ENCODE measurements around the gene ROR2. TPM values are rescaled to one million over a fixed set of nuclear protein-coding genes. Genes with fewer than 3 reads are reported as not detected.
A peak's percentile ranks its signal among the peaks of the same experiment; 100 is the strongest.

The ROR2 gene
- total RNA-seq, 1 donor from 2014 or later = 18.6 TPM

DNA sequence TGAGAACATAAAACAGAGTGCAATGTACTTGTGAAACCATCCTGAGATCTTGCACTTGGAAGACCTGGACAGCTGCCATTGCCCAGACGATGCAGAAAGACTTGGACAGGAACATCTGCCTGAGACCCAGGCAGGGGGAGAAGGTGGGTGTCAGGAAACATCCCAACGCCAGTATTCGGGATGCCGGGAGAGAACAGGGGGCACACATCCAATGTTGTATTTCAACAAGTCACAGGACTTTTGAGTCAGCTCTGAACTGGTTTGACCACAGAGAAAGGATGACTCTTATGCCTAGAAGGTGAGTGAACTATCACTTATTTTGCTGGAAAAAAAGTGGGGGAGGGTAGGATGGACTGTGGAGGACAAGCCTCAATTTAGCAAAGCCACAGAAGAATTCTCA lies 124.6 kb downstream of the ROR2 start:
- no peak overlapping the region for H3K4me3 Mint-ChIP-seq (ENCODE audit: unreplicated experiment)
- no peak for DNase-seq (ENCODE audit: low spot score)
- no peaks in the 10 kb centered on the region for H3K9me3 Mint-ChIP-seq (ENCODE audit: low read depth)
- no peaks in the 10 kb centered on the region for H3K27me3 Mint-ChIP-seq (ENCODE audit: low read depth)
- H3K4me1 Mint-ChIP-seq (ENCODE audit: low read depth) = peaks cover 23% of the 10 kb centered on the region
- H3K36me3 Mint-ChIP-seq (ENCODE audit: low read depth) = no peaks in the 10 kb centered on the region
- H3K27ac Mint-ChIP-seq (ENCODE audit: unreplicated experiment) = peak overlapping the region; percentile 45
- TF ChIP-seq, protein P1, sequence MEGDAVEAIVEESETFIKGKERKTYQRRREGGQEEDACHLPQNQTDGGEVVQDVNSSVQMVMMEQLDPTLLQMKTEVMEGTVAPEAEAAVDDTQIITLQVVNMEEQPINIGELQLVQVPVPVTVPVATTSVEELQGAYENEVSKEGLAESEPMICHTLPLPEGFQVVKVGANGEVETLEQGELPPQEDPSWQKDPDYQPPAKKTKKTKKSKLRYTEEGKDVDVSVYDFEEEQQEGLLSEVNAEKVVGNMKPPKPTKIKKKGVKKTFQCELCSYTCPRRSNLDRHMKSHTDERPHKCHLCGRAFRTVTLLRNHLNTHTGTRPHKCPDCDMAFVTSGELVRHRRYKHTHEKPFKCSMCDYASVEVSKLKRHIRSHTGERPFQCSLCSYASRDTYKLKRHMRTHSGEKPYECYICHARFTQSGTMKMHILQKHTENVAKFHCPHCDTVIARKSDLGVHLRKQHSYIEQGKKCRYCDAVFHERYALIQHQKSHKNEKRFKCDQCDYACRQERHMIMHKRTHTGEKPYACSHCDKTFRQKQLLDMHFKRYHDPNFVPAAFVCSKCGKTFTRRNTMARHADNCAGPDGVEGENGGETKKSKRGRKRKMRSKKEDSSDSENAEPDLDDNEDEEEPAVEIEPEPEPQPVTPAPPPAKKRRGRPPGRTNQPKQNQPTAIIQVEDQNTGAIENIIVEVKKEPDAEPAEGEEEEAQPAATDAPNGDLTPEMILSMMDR (IDR thresholded peaks at IDR 0.05) = no peak

DNA sequence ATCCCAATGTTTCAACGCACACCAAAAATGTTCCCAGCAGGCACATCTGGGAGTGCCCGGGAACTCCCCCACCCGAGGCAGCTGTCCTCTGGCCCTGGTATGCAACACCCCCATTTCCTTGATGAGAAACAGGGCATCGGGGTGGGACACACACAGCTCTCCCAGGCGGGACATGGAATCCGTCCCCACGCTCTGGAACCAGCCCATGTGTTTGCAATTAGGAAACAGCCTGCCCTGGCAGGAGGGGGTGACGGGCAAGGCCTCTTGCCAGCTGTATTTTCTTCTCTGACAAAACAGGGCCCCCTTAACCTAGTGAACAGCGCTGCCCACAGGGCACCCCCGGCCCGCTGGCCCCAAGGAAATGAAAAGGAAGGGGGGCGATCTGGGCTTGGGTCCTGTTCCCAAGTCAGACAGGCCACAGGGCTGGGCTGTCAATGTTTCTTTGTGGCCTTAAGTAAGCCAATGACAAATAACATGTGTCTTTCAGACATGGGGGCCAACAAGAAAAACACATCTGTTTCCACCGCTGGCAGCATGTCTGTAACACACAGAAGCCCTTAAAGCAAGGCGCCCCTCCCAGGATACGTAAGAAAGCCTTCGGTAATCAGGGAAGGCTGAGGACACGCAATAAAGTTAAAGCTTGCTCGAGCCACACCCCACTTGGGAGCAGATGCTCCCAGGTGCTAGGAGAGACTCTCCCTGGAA lies 125.3 kb downstream of the ROR2 start:
- H3K36me3 Mint-ChIP-seq (ENCODE audit: low read depth) = no peaks in the 10 kb centered on the region
- peak overlapping the region; percentile 2 for H3K4me3 Mint-ChIP-seq (ENCODE audit: unreplicated experiment)
- peaks cover 23% of the 10 kb centered on the region for H3K4me1 Mint-ChIP-seq (ENCODE audit: low read depth)
- TF ChIP-seq, protein P1 (IDR thresholded peaks at IDR 0.05) = peak; percentile 17
- H3K27ac Mint-ChIP-seq (ENCODE audit: unreplicated experiment) = peak overlapping the region; percentile 75
- DNase-seq (ENCODE audit: low spot score) = no peak
- H3K9me3 Mint-ChIP-seq (ENCODE audit: low read depth) = no peaks in the 10 kb centered on the region
- H3K27me3 Mint-ChIP-seq (ENCODE audit: low read depth) = no peaks in the 10 kb centered on the region

DNA sequence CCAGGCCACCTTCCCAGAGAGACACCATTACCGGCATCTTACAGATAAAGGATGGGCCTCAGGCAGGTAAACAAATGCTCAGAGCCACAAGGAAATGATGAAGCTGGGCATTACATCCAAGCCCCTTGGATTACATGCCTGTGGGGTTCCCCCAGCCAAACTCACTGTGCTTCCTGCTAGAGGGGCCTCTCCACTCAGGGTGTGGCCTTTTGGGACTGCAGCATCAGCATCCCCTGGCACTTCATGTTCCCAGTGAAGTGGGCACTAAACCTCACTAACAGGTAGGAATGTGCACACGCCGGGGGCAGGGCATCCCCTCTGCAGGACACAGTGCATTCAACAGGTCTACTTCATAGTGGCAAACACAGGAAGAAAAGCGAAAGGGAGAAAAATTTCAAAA lies 125.9 kb downstream of the ROR2 start:
- no peaks in the 10 kb centered on the region for H3K9me3 Mint-ChIP-seq (ENCODE audit: low read depth)
- no peak for DNase-seq (ENCODE audit: low spot score)
- TF ChIP-seq, protein P1 (IDR thresholded peaks at IDR 0.05) = no peak
- no peaks in the 10 kb centered on the region for H3K36me3 Mint-ChIP-seq (ENCODE audit: low read depth)
- H3K27me3 Mint-ChIP-seq (ENCODE audit: low read depth) = no peaks in the 10 kb centered on the region
- H3K4me3 Mint-ChIP-seq (ENCODE audit: unreplicated experiment) = no peak overlapping the region
- H3K27ac Mint-ChIP-seq (ENCODE audit: unreplicated experiment) = peak overlapping the region; percentile 53
- H3K4me1 Mint-ChIP-seq (ENCODE audit: low read depth) = peaks cover 23% of the 10 kb centered on the region

DNA sequence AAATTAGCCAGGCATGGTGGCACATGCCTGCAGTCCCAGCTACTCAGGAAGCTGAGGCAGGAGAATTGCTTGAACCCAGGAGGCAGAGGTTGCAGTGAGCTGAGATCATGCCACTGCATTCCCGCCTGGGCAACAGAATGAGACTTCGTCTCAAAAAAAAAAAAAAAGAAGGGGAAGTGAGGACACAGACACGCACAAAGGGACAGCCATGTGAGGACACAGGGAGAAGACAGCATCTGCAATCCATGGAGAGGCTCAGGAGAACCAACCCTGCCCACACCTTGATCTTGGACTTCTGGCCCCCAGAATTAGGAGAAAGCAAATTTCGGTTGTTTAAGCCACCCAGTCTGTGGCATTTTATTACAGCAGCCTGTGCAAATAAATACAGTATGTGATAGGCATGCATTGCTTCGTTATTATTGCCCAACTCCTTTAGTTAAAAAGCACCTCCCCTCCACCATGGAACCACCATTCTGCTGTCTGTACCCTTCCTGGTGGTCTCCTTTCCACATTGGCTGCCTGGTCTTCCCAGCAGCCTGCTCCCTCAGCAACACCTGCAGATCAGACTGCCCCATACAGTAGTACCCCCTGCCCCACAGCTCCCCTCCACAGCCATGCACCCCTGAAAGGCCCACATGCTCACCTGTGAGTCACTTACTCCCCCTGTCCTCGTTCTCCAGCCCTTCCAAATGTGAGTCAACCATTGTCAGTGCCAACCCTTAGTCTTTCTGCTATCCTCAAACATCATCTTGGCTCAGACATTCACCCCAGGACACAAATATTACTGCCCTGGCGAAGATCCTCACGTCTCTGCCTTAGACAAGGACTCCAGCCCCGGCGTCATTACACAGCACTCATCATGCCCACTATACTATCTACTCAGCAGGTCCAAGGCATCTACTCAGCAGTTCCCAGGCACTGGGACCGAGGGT lies 128.8 kb downstream of the ROR2 start:
- Mint-ChIP-seq H3K9me3 (ENCODE audit: low read depth) (no peaks in the 10 kb centered on the region), H3K36me3 (ENCODE audit: low read depth) (no peaks in the 10 kb centered on the region), H3K4me1 (ENCODE audit: low read depth) (peaks cover 41% of the 10 kb centered on the region), H3K27ac (ENCODE audit: unreplicated experiment) (no peak overlapping the region), H3K4me3 (ENCODE audit: unreplicated experiment) (no peak overlapping the region), H3K27me3 (ENCODE audit: low read depth) (no peaks in the 10 kb centered on the region)
- TF ChIP-seq, protein P1 (IDR thresholded peaks at IDR 0.05) = no peak
- peak; percentile 35 for DNase-seq (ENCODE audit: low spot score)

DNA sequence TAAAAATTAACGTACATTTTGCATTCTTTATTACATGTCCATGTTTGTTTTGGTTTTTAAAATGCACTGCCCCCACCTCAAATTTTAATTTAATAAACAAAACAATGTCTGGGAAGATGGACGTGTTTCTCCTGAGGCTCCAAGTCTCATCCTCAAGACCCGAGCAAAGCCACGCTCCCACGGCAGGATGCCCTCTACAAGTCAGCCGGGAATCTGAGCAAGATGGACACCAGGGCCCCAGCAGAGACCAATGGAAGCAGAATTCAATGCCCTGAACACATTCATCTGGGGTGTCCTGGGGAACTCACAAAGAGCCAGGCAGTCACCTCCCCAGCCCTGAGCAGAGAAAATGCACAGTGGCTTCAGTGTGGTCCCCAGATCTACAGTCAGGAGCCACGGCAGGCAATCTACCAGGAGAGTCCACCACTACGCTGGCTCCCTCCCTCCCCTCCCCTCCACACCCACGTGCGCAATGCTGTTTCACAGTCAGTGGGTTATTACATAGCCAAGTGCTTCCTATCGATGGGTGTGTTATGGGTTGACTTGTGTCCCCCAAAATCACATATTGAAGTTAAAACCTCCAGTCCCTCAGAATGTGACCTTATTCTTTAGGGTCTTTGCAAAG lies 129.8 kb downstream of the ROR2 start:
- Mint-ChIP-seq H3K9me3 (ENCODE audit: low read depth) (no peaks in the 10 kb centered on the region), H3K36me3 (ENCODE audit: low read depth) (no peaks in the 10 kb centered on the region), H3K4me1 (ENCODE audit: low read depth) (peaks cover 45% of the 10 kb centered on the region), H3K27me3 (ENCODE audit: low read depth) (no peaks in the 10 kb centered on the region), H3K4me3 (ENCODE audit: unreplicated experiment) (no peak overlapping the region), H3K27ac (ENCODE audit: unreplicated experiment) (no peak overlapping the region)
- TF ChIP-seq, protein P1 (IDR thresholded peaks at IDR 0.05) = no peak
- DNase-seq (ENCODE audit: low spot score) = peak; percentile 62

Measured in chondrocyte (in vitro differentiated cells).